Thymus (tissue), 11 donors: Measurements from ENCODE around the gene AMH. TPM values are rescaled to one million over a fixed set of nuclear protein-coding genes. Genes with fewer than 3 reads are reported as not detected.
A peak's percentile ranks its signal among the peaks of the same experiment; 100 is the strongest.

Experiments used
- DNase-seq, 9 donors: peaks; one replicate each; pipeline ENCODE4 v3.0.0-alpha.2; 2013; ENCODE audit warnings: low spot score in 9 of 9, low read depth in 6 of 9, missing footprints in 1 of 9
- H3K27ac ChIP-seq, 2 donors: one replicate each; pipeline ENCODE4 v1.5.1; 2013; ENCODE audit warnings: control low read depth in 1 of 2, low read depth in 1 of 2, low read length in 1 of 2, mild to moderate bottlenecking in 1 of 2, moderate library complexity in 1 of 2
- H3K27me3 ChIP-seq, 2 donors: one replicate each; pipeline ENCODE4 v1.5.1; 2013; ENCODE audit warnings: low read length in 1 of 2; ENCODE audit not compliant: control insufficient read depth in 2 of 2, insufficient read depth in 1 of 2
- H3K36me3 ChIP-seq, 2 donors: one replicate each; pipeline ENCODE4 v1.5.1; 2013; ENCODE audit warnings: low read length in 1 of 2, mild to moderate bottlenecking in 1 of 2, moderate library complexity in 1 of 2; ENCODE audit not compliant: control insufficient read depth in 2 of 2, insufficient read depth in 2 of 2
- H3K4me1 ChIP-seq, 2 donors: one replicate each; pipeline ENCODE4 v1.5.1; 2013; ENCODE audit warnings: low read length in 2 of 2; ENCODE audit not compliant: control insufficient read depth in 2 of 2, insufficient read depth in 2 of 2
- H3K4me3 ChIP-seq, 2 donors: one replicate each; pipeline ENCODE4 v1.5.1; 2013; ENCODE audit warnings: low read length in 2 of 2, control low read depth in 1 of 2, mild to moderate bottlenecking in 1 of 2
- H3K9me3 ChIP-seq, 2 donors: one replicate each; pipeline ENCODE4 v1.5.1; 2013; ENCODE audit warnings: low read length in 1 of 2, mild to moderate bottlenecking in 1 of 2; ENCODE audit not compliant: control insufficient read depth in 2 of 2, insufficient read depth in 1 of 2
- WGBS: extraction: QIAGEN DNeasy Blood & Tissue Kit; methylation state at CpG from one replicate; pipeline ENCODE4 v1.1.7; 2013; 5-methylcytosine and 5-hydroxymethylcytosine counted together
- polyA plus RNA-seq: library from polyadenylated mRNA; stranded (reverse); fragments of 200-250 nt; gene quantifications from one replicate; pipeline ENCODE4 v1.2.3, GENCODE V29; 2013
- total RNA-seq: library from RNA; stranded (reverse); fragments of 120-200 nt; gene quantifications from one replicate; pipeline ENCODE4 v1.2.4, GENCODE V29; 2013
- donor health status: healthy.

Gene AMH
- total and polyA plus RNA-seq, 2 donors: 0.61 to 2.2 TPM

GRCh38 chr19:2249880-2250765 is 1.0 kb downstream of the AMH start:
- H3K4me3 ChIP-seq: no peak overlapping the region
- DNase-seq: no peak
- 42% methylated on average over 43 of the region's 43 CpGs for whole genome bisulfite sequencing
- peaks cover 0 to 10% of the 10 kb centered on the region in 2 donors for H3K9me3 ChIP-seq
- H3K4me1 ChIP-seq: peaks cover 20 to 29% of the 10 kb centered on the region in 2 donors
- H3K27ac ChIP-seq: no peak overlapping the region
- peaks cover 35 to 44% of the 10 kb centered on the region in 2 donors for H3K36me3 ChIP-seq
- H3K27me3 ChIP-seq: peaks cover 57 to 66% of the 10 kb centered on the region in 2 donors

- 14% methylated on average over 40 of the region's 40 CpGs for WGBS
- peaks cover 58 to 72% of the 10 kb centered on the region in 2 donors for H3K27me3 ChIP-seq
- peak overlapping the region in 1 of 2 donors; percentile 33 for H3K4me3 ChIP-seq
These were observed 1.6 kb downstream of the AMH start for GRCh38 chr19:2250766-2251105.

GRCh38 chr19:2251106-2252054 is 2.3 kb downstream of the AMH start:
- 6% methylated on average over 125 of the region's 125 CpGs for WGBS
- no peak for DNase-seq
- peaks cover 20 to 33% of the 10 kb centered on the region in 2 donors for H3K4me1 ChIP-seq
- peak overlapping the region in 1 of 2 donors; percentile 33 for H3K4me3 ChIP-seq
- H3K36me3 ChIP-seq: peaks cover 22 to 31% of the 10 kb centered on the region in 2 donors
- H3K27me3 ChIP-seq: peaks cover 58 to 76% of the 10 kb centered on the region in 2 donors
- H3K9me3 ChIP-seq: peaks cover 0 to 10% of the 10 kb centered on the region in 2 donors
- peak overlapping the region in 1 of 2 donors; percentile 18 for H3K27ac ChIP-seq

More at GRCh38 chr19:2250766-2251105, 1.6 kb downstream of the AMH start:
- Histone ChIP-seq H3K4me1 (peaks cover 20 to 29% of the 10 kb centered on the region in 2 donors), H3K9me3 (peaks cover 0 to 10% of the 10 kb centered on the region in 2 donors), H3K36me3 (peaks cover 29 to 38% of the 10 kb centered on the region in 2 donors), H3K27ac (no peak overlapping the region)
- no peak for DNase-seq

GRCh38 chr19:2252055-2252796 is 3.1 kb downstream of the AMH start:
- H3K4me1 ChIP-seq: peaks cover 23 to 38% of the 10 kb centered on the region in 2 donors
- 7% methylated on average over 74 of the region's 74 CpGs for WGBS

GRCh38 chr19:2252797-2253105 is 3.6 kb downstream of the AMH start:
- no peak for DNase-seq
- Histone ChIP-seq H3K27ac (no peak overlapping the region), H3K4me1 (peaks cover 26 to 44% of the 10 kb centered on the region in 2 donors), H3K9me3 (peaks cover 0 to 10% of the 10 kb centered on the region in 2 donors), H3K27me3 (peaks cover 58 to 76% of the 10 kb centered on the region in 2 donors), H3K4me3 (peak overlapping the region in 1 of 2 donors; percentile 61), H3K36me3 (peaks cover 10 to 18% of the 10 kb centered on the region in 2 donors)
- WGBS: 10% methylated on average over 18 of the region's 18 CpGs

More at GRCh38 chr19:2252055-2252796, 3.1 kb downstream of the AMH start:
- peaks cover 14 to 23% of the 10 kb centered on the region in 2 donors for H3K36me3 ChIP-seq
- H3K27me3 ChIP-seq: peaks cover 58 to 76% of the 10 kb centered on the region in 2 donors
- no peak overlapping the region for H3K27ac ChIP-seq
- peak overlapping the region in 1 of 2 donors; percentile 33 for H3K4me3 ChIP-seq
- no peak for DNase-seq
- H3K9me3 ChIP-seq: peaks cover 0 to 10% of the 10 kb centered on the region in 2 donors

- Histone ChIP-seq H3K9me3 (peaks cover 0 to 10% of the 10 kb centered on the region in 2 donors), H3K27me3 (peaks cover 58 to 76% of the 10 kb centered on the region in 2 donors), H3K4me1 (peaks cover 26 to 49% of the 10 kb centered on the region in 2 donors), H3K4me3 (peak overlapping the region; percentile 57 to 61), H3K27ac (peak overlapping the region in 1 of 2 donors; percentile 60), H3K36me3 (peaks cover 7 to 12% of the 10 kb centered on the region in 2 donors)
- peak in 4 of 9 donors; percentile 59 to 77 (median 70) for DNase-seq
- 9% methylated on average over 77 of the region's 77 CpGs for WGBS
These were observed 4.3 kb downstream of the AMH start for GRCh38 chr19:2253106-2254063.

GRCh38 chr19:2254064-2254872 is 5.1 kb downstream of the AMH start:
- H3K27me3 ChIP-seq: peaks cover 56 to 68% of the 10 kb centered on the region in 2 donors
- no peak for DNase-seq
- no peak overlapping the region for H3K27ac ChIP-seq
- H3K4me3 ChIP-seq: peak overlapping the region; percentile 57 to 61
- H3K36me3 ChIP-seq: peaks cover 0 to 3% of the 10 kb centered on the region in 2 donors
- WGBS: 89% methylated on average over 20 of the region's 20 CpGs
- H3K4me1 ChIP-seq: peaks cover 26 to 55% of the 10 kb centered on the region in 2 donors
- H3K9me3 ChIP-seq: peaks cover 0 to 10% of the 10 kb centered on the region in 2 donors
